ENCODE measurements around the gene TMEM138. TPM values are rescaled to one million over a fixed set of nuclear protein-coding genes. Genes with fewer than 3 reads are reported as not detected.
A peak's percentile ranks its signal among the peaks of the same experiment; 100 is the strongest.

TMEM138 gene
- total and polyA plus RNA-seq, 2 experiments from 2014 or later, result 19.0 to 50.2 TPM

- peak overlapping the region; percentile 86 for H3K27ac ChIP-seq
Measured at GRCh38 chr11:61362542-61362875, 335 bp downstream of the TMEM138 start.

GRCh38 chr11:61364012-61364675 is 2.0 kb downstream of the TMEM138 start:
- no peak overlapping the region for H3K27ac ChIP-seq
- no peak for DNase-seq
- H2AFZ ChIP-seq, result no peak overlapping the region
- H3K9me3 ChIP-seq (ENCODE audit: low read depth), result no peaks in the 10 kb centered on the region
- WGBS, 2 experiments (ENCODE audit: low coverage in 1 of 2, low lambda C conversion rate in 2 of 2, missing lambda C conversion rate in 2 of 2), result 70 to 77% methylated on average over 5 of the region's 5 CpGs
- H4K20me1 ChIP-seq (ENCODE audit: insufficient read depth), result no peaks in the 10 kb centered on the region
- no peak for TF ChIP-seq EZH2 (IDR thresholded peaks at IDR 0.05; ENCODE audit: insufficient read depth, poor library complexity, severe bottlenecking)
- no peak for TF ChIP-seq EZH2phosphoT487 (IDR thresholded peaks at IDR 0.05; ENCODE audit: insufficient read depth, low read depth)
- in situ Hi-C loops (cut with MboI), result no loop called here
- H3K36me3 ChIP-seq (ENCODE audit: low read depth), result peaks cover 17% of the 10 kb centered on the region; the same call in 1 of the 2 replicates
- no peaks in the 10 kb centered on the region for H3K27me3 ChIP-seq (replicated peaks; ENCODE audit: insufficient read depth)
- no peaks in the 10 kb centered on the region for H3K9me2 ChIP-seq (ENCODE audit: insufficient read depth)
- H3F3A ChIP-seq (ENCODE audit: insufficient read depth), result peaks cover 15% of the 10 kb centered on the region; the same call in 1 of the 2 replicates
- peaks cover 17% of the 10 kb centered on the region for H3K4me1 ChIP-seq (ENCODE audit: insufficient read depth)
- H3K4me2 ChIP-seq (ENCODE audit: unreplicated experiment), result no peak overlapping the region
- H3K4me3 ChIP-seq, result no peak overlapping the region
- H3K79me2 ChIP-seq (ENCODE audit: insufficient read depth), result peaks cover 44% of the 10 kb centered on the region
- no peak overlapping the region for H3K9ac ChIP-seq

More at GRCh38 chr11:61362542-61362875, 335 bp downstream of the TMEM138 start:
- in situ Hi-C loops (cut with MboI), result no loop called here
- H3K4me2 ChIP-seq (ENCODE audit: unreplicated experiment), result peak overlapping the region; percentile 69
- WGBS, 2 experiments (ENCODE audit: low coverage in 1 of 2, low lambda C conversion rate in 2 of 2, missing lambda C conversion rate in 2 of 2), result 1 to 2% methylated on average over 12 of the region's 12 CpGs
- peak; percentile 90 for DNase-seq
- no peaks in the 10 kb centered on the region for H4K20me1 ChIP-seq (ENCODE audit: insufficient read depth)
- TF ChIP-seq EZH2phosphoT487 (IDR thresholded peaks at IDR 0.05; ENCODE audit: insufficient read depth, low read depth) (no peak), EZH2 (IDR thresholded peaks at IDR 0.05; ENCODE audit: insufficient read depth, poor library complexity, severe bottlenecking) (no peak)
- H3K9me3 ChIP-seq (ENCODE audit: low read depth), result no peaks in the 10 kb centered on the region
- no peaks in the 10 kb centered on the region for H3K9me2 ChIP-seq (ENCODE audit: insufficient read depth)
- peaks cover 13% of the 10 kb centered on the region for H3K4me1 ChIP-seq (ENCODE audit: insufficient read depth)
- H3K27me3 ChIP-seq (replicated peaks; ENCODE audit: insufficient read depth), result no peaks in the 10 kb centered on the region
- peaks cover 4% of the 10 kb centered on the region; the same call in 1 of the 2 replicates for H3K36me3 ChIP-seq (ENCODE audit: low read depth)
- 0 out of 2 replicates have a peak, but pooled peaks cover 6% of the 10 kb centered on the region for H3F3A ChIP-seq (ENCODE audit: insufficient read depth)
- H3K9ac ChIP-seq, result peak overlapping the region; percentile 87
- H3K4me3 ChIP-seq, result peak overlapping the region; percentile 78
- peaks cover 48% of the 10 kb centered on the region for H3K79me2 ChIP-seq (ENCODE audit: insufficient read depth)
- peak overlapping the region; percentile 84 for H2AFZ ChIP-seq

DNA sequence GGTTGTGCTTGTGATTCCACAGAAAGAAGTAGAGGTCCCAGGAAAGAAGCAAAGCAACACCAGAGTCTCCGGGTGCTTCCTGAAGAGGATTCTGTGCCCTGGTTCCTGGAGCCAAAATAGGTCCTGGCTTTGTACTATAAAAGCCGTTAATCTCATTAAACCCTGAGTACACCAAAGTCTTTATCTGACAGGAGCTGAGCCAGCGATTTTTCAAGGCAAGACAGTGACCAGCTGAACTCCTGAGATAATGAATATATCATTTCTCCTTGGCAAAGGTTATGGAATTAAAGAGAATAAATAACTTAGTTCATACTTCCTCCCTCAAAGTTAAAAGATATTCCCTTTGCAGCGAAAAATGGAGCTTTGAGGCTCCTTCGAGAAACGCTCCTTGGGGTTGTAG is 5.2 kb downstream of the TMEM138 start:
- Histone ChIP-seq H3K27me3 (replicated peaks; ENCODE audit: insufficient read depth) (no peaks in the 10 kb centered on the region), H3K4me1 (ENCODE audit: insufficient read depth) (peaks cover 25% of the 10 kb centered on the region), H3K36me3 (ENCODE audit: low read depth) (peaks cover 17% of the 10 kb centered on the region; the same call in 1 of the 2 replicates)

GRCh38 chr11:61368646-61369045 is 6.5 kb downstream of the TMEM138 start:
- no peak overlapping the region for H3K4me2 ChIP-seq (ENCODE audit: unreplicated experiment)
- WGBS, 2 experiments (ENCODE audit: low coverage in 1 of 2, low lambda C conversion rate in 2 of 2, missing lambda C conversion rate in 2 of 2), result 87 to 88% methylated on average over 7 of the region's 7 CpGs
- H3K9me3 ChIP-seq (ENCODE audit: low read depth), result no peaks in the 10 kb centered on the region
- H4K20me1 ChIP-seq (ENCODE audit: insufficient read depth), result no peaks in the 10 kb centered on the region
- TF ChIP-seq EZH2phosphoT487 (IDR thresholded peaks at IDR 0.05; ENCODE audit: insufficient read depth, low read depth) (no peak), EZH2 (IDR thresholded peaks at IDR 0.05; ENCODE audit: insufficient read depth, poor library complexity, severe bottlenecking) (no peak)
- no peak overlapping the region for H3K4me3 ChIP-seq
- H2AFZ ChIP-seq, result no peak overlapping the region
- peaks cover 9% of the 10 kb centered on the region for H3K79me2 ChIP-seq (ENCODE audit: insufficient read depth)
- peaks cover 26% of the 10 kb centered on the region; the same call in 1 of the 2 replicates for H3K36me3 ChIP-seq (ENCODE audit: low read depth)
- peak overlapping the region; percentile 82 for H3K27ac ChIP-seq
- H3K4me1 ChIP-seq (ENCODE audit: insufficient read depth), result peaks cover 25% of the 10 kb centered on the region
- H3K27me3 ChIP-seq (replicated peaks; ENCODE audit: insufficient read depth), result no peaks in the 10 kb centered on the region
- DNase-seq, result no peak
- no peaks in the 10 kb centered on the region for H3K9me2 ChIP-seq (ENCODE audit: insufficient read depth)
- H3K9ac ChIP-seq, result no peak overlapping the region
- H3F3A ChIP-seq (ENCODE audit: insufficient read depth), result peaks cover 21% of the 10 kb centered on the region
- in situ Hi-C loops (cut with MboI), result no loop called here

More for the DNA sequence above, 5.2 kb downstream of the TMEM138 start:
- no peak for TF ChIP-seq EZH2phosphoT487 (IDR thresholded peaks at IDR 0.05; ENCODE audit: insufficient read depth, low read depth)
- no peak for TF ChIP-seq EZH2 (IDR thresholded peaks at IDR 0.05; ENCODE audit: insufficient read depth, poor library complexity, severe bottlenecking)
- Histone ChIP-seq H3K4me2 (ENCODE audit: unreplicated experiment) (no peak overlapping the region), H2AFZ (no peak overlapping the region), H3K4me3 (no peak overlapping the region), H3K79me2 (ENCODE audit: insufficient read depth) (peaks cover 21% of the 10 kb centered on the region), H3K9me3 (ENCODE audit: low read depth) (no peaks in the 10 kb centered on the region), H3K9ac (no peak overlapping the region), H3F3A (ENCODE audit: insufficient read depth) (peaks cover 21% of the 10 kb centered on the region), H3K27ac (no peak overlapping the region), H4K20me1 (ENCODE audit: insufficient read depth) (no peaks in the 10 kb centered on the region), H3K9me2 (ENCODE audit: insufficient read depth) (no peaks in the 10 kb centered on the region)
- DNase-seq, result no peak
- WGBS, 2 experiments (ENCODE audit: low coverage in 1 of 2, low lambda C conversion rate in 2 of 2, missing lambda C conversion rate in 2 of 2), result 86 to 87% methylated on average over 6 of the region's 6 CpGs
- in situ Hi-C loops (cut with MboI), result no loop called here

All from GM23248 (cell line).